GM12875 (cell line): Measurements from ENCODE around the gene SELL.
"Not testable (repeated sequence)": the region's sequence is repeated elsewhere in the genome, so short reads cannot be mapped to it uniquely, and the experiment has no call there.

Experiments
- H3K4me3 ChIP-seq: one replicate; pipeline ENCODE4 v1.5.1; 2011; ENCODE audit warnings: low read depth, low read length, control low read depth
- TF ChIP-seq, protein P1 (sequence below): IDR thresholded peaks from 2 replicates; pipeline ENCODE4 v1.5.1; 2011; ENCODE audit warnings: low read depth, mild to moderate bottlenecking, control low read depth, inconsistent platforms, low read length, moderate library complexity, borderline replicate concordance; ENCODE audit not compliant: insufficient read depth

The SELL gene

DNA sequence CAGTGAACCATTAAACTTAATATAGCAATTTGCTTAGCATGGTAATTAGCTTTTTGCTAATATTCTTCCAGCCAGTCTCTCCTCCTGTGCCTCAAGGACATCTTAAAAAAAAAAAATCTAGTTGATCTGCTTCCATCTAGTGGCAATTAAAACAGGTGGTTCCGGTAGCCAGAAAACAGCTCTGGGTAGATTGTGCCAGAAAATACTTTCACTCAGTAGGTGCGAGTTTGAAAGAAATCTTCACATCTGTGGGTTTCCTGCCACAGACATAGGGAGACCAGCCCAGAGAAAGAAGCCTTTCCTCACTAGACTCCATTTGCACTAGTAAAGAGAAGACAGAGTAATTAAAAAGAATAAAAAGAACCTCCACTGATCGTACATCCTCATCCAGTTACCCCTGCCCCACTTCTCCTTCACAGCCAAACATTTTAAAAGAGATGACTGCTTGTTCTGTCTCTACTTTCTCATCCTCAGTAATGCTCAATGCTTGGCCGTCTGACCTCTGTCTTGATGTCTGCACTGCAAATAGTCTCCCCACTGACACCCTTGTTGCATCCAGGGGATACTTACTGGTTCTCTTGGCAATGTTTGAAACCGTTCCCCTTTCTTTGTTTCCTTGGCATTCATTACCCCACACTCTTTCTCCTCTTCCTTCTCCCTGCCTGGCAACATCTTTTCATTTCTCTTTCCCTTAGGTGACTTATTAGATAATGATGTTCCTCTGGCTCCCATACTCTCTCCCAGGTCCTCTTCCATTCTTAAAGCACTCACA is 16.9 kb downstream of the SELL start:
- TF ChIP-seq, protein P1, sequence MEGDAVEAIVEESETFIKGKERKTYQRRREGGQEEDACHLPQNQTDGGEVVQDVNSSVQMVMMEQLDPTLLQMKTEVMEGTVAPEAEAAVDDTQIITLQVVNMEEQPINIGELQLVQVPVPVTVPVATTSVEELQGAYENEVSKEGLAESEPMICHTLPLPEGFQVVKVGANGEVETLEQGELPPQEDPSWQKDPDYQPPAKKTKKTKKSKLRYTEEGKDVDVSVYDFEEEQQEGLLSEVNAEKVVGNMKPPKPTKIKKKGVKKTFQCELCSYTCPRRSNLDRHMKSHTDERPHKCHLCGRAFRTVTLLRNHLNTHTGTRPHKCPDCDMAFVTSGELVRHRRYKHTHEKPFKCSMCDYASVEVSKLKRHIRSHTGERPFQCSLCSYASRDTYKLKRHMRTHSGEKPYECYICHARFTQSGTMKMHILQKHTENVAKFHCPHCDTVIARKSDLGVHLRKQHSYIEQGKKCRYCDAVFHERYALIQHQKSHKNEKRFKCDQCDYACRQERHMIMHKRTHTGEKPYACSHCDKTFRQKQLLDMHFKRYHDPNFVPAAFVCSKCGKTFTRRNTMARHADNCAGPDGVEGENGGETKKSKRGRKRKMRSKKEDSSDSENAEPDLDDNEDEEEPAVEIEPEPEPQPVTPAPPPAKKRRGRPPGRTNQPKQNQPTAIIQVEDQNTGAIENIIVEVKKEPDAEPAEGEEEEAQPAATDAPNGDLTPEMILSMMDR = no peak
- H3K4me3 ChIP-seq = no peak overlapping the region

DNA sequence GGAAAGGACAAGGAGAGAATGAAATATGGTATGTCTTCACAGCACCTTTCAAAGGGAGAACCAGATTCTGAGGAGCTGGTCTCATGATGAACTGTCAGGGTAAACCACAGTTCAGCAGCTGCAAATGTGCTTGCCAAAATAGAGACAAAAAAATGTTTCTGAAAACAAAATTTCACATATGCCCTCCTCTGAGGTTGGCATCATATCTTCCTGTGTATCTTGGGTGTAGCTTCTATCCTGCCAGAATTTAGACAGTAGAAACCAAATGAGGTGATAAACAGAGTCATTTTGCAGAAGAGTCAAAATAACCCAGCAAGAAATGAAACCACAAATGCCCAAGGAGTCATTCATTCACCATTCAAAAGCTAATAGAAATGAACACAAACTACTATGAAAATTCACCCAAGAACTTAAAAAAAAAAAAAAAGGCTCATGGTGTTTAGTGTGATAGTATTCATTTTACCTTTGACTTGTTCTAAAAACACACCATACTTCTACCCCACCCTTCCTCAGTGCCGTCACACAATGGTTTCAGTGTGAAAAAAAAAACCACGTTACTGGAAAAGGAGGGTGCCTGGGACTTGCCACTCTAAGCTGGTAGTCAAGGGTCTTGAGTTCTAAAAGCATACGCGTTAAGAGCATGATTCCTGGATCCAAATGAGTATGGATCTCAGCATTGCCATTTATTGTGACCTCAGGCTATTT is 18.5 kb downstream of the SELL start:
- TF ChIP-seq, protein P1 = no peak
- no peak overlapping the region for H3K4me3 ChIP-seq

DNA sequence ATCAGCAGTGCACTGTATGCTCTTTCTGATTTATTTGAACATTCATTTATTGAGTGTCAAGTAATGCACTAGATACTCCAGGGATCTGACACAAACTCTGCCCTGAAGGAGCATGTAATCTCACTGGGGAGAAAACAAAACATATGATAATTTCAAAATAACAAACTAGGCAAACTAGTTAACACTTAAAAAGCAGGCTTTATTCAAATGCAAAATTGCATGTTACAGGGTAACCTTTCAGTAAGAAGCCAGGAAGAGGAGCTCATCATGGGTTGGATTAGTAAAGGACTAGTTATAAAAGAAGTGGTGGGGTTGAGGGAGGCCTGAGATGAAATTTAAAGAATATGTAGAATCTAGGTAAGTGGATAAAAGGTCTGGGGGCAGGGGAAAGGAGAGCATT is 20.9 kb downstream of the SELL start:
- H3K4me3 ChIP-seq = no peak overlapping the region
- TF ChIP-seq, protein P1 = no peak

DNA sequence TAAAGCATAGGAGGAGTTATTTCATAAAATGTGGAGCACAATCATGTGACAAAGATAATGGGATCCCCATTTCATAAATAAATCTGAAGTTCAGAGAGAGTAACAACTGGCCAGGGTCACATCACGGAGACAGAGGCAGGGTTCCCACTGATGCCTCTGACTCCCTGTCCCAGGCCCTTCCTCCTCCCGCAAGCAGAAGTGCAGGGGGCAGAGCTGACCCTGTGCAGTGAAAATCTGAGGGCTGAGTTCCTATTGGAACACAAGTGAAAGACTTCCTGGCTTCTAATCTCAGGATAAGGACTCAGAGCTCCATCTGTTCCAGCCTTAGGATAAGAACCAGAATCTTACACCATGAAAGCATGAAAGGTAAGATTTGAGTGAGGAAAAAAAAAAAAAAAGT is 22.0 kb downstream of the SELL start:
- no peak overlapping the region for H3K4me3 ChIP-seq
- TF ChIP-seq, protein P1 = no peak

DNA sequence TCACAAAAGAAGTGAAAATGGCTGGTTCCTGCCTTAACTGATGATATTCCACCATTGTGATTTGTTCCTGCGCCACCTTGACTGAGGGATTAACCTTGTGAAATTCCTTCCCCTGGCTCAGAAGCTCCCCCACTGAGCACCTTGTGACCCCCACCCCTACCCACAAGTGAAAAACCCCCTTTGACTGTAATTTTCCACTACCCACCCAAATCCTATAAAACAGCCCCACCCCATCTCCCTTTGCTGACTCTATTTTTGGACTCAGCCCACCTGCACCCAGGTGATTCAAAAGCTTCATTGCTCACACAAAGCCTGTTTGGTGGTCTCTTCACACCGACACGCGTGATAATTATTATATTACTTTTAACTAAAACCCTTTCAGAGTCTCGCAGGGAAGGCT is 23.0 kb downstream of the SELL start:
- not testable (repeated sequence) for H3K4me3 ChIP-seq

DNA sequence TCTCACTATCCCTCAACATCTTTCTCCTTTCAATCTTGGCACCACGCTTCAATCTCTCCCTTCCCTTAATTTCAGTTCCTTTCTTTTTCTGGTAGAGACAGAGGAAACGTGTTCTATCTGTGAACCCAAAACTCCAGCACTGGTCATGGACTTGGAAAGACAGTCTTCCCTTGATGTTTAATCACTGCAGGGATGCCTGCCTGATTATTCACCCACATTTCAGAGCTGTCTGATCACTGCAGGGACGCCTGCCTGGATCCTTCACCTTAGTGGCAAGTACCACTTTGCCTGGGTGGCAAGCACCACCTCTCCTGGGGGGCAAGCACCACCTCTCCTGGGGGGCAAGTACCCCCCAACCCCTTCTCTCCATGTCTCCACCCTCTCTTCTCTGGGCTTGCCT is 27.8 kb downstream of the SELL start:
- no peak overlapping the region for H3K4me3 ChIP-seq
- TF ChIP-seq, protein P1 = no peak

DNA sequence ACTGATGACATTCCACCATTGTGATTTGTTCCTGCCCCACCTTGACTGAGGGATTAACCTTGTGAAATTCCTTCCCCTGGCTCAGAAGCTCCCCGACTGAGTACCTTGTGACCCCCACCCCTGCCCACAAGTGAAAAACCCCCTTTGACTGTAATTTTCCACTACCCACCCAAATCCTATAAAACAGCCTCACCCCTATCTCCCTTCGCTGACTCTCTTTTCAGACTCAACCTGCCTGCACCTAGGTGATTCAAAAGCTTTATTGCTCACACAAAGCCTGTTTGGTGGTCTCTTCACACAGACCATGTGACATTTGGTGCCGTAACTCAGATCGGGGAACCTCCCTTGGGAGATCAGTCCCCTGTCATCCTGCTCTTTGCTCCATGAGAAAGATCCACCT is 28.3 kb downstream of the SELL start:
- H3K4me3 ChIP-seq = not testable (repeated sequence)

DNA sequence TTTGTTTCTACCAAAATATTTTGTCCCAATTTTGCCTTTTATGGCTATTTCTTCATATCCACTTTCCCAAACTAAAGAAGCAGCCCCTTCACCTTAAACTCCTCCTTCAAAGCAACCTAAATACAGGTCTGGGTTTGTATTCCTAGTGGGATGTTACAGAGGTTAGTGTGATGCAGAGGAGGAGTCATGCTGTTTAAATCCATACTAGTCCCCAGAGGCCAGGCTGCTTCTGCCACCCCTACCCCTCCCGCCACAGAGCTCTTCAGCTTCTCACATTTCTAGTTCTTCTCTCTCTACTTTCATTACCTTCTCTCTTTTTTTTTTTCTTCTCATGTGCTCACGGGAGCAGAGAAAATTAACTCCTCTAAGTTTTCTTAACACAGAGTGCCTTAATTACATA is 29.3 kb downstream of the SELL start:
- no peak overlapping the region for H3K4me3 ChIP-seq
- TF ChIP-seq, protein P1 = no peak
